Esophagus (tissue), 2 donors: ENCODE measurements around the gene DTL. TPM values are rescaled to one million over a fixed set of nuclear protein-coding genes. Genes with fewer than 3 reads are reported as not detected.

Source experiments
- H3K27ac ChIP-seq, 2 donors: one replicate each; pipeline ENCODE4 v1.5.1; 2013; ENCODE audit warnings: low read depth in 2 of 2, mild to moderate bottlenecking in 2 of 2, inconsistent platforms in 1 of 2, low read length in 1 of 2, moderate library complexity in 1 of 2
- H3K27me3 ChIP-seq, 2 donors: one replicate each; pipeline ENCODE4 v1.6.1; 2013; ENCODE audit warnings: low read length in 2 of 2, control low read depth in 1 of 2, mild to moderate bottlenecking in 1 of 2; ENCODE audit not compliant: insufficient read depth in 2 of 2, control insufficient read depth in 1 of 2
- H3K36me3 ChIP-seq, 2 donors: one replicate each; pipeline ENCODE4 v1.6.1; 2013; ENCODE audit warnings: low read length in 1 of 2; ENCODE audit not compliant: control insufficient read depth in 2 of 2, insufficient read depth in 2 of 2
- H3K4me1 ChIP-seq, 2 donors: one replicate each; pipeline ENCODE4 v1.6.1; 2013; ENCODE audit warnings: low read length in 1 of 2; ENCODE audit not compliant: control insufficient read depth in 2 of 2, insufficient read depth in 2 of 2
- H3K4me3 ChIP-seq, 2 donors: one replicate each; pipeline ENCODE4 v1.5.1; 2013; ENCODE audit warnings: low read length in 2 of 2, mild to moderate bottlenecking in 2 of 2, low read depth in 1 of 2, moderate library complexity in 1 of 2
- H3K9me3 ChIP-seq, 2 donors: one replicate each; pipeline ENCODE4 v1.6.1; 2013; ENCODE audit warnings: mild to moderate bottlenecking in 2 of 2, low read depth in 1 of 2, low read length in 1 of 2, moderate library complexity in 1 of 2; ENCODE audit not compliant: control insufficient read depth in 2 of 2, insufficient read depth in 1 of 2
- WGBS, 2 donors: extraction: QIAGEN DNeasy Blood & Tissue Kit; methylation state at CpG; one replicate each; pipeline ENCODE4 v1.1.7; 2013; 5-methylcytosine and 5-hydroxymethylcytosine counted together
- polyA plus RNA-seq, 2 donors: library from polyadenylated mRNA; stranded (reverse); fragments of 200-250 nt; gene quantifications; one replicate each; pipeline ENCODE4 v1.2.3, GENCODE V29; 2013
- donor health status: healthy with polysubstance abuse.
- donor health status: Bipolar disorder and iron deficiency.

The DTL gene
- polyA plus RNA-seq, 2 donors, result 1.6 to 3.4 TPM

GRCh38 chr1:212101735-212102134 is 66.2 kb downstream of the DTL start:
- no peak overlapping the region for H3K27ac ChIP-seq
- H3K4me1 ChIP-seq, result peaks cover 0 to 4% of the 10 kb centered on the region in 2 donors
- H3K36me3 ChIP-seq, result peaks cover 0 to 2% of the 10 kb centered on the region in 2 donors
- H3K27me3 ChIP-seq, result no peaks in the 10 kb centered on the region
- H3K9me3 ChIP-seq, result no peaks in the 10 kb centered on the region
- H3K4me3 ChIP-seq, result no peak overlapping the region
- 90 to 97% methylated on average over 2 of the region's 2 CpGs for WGBS, 2 donors

- Histone ChIP-seq H3K36me3 (peaks cover 0 to 2% of the 10 kb centered on the region in 2 donors), H3K4me1 (no peaks in the 10 kb centered on the region), H3K27ac (peak overlapping the region; percentile 9 to 49), H3K4me3 (no peak overlapping the region), H3K9me3 (no peaks in the 10 kb centered on the region), H3K27me3 (no peaks in the 10 kb centered on the region)
- WGBS, 2 donors, result 29 to 33% methylated on average over 3 of the region's 3 CpGs
These were observed 69.2 kb downstream of the DTL start for GRCh38 chr1:212104586-212105325.

- H3K27ac ChIP-seq, result no peak overlapping the region
- H3K36me3 ChIP-seq, result no peaks in the 10 kb centered on the region
- no peak overlapping the region for H3K4me3 ChIP-seq
- no peaks in the 10 kb centered on the region for H3K27me3 ChIP-seq
- 46 to 67% methylated on average over 1 of the region's 1 CpG for whole genome bisulfite sequencing, 2 donors
- H3K4me1 ChIP-seq, result no peaks in the 10 kb centered on the region
- no peaks in the 10 kb centered on the region for H3K9me3 ChIP-seq
These were observed 70.8 kb downstream of the DTL start for GRCh38 chr1:212106286-212106792.

- no peaks in the 10 kb centered on the region for H3K4me1 ChIP-seq
- no peak overlapping the region for H3K27ac ChIP-seq
- H3K27me3 ChIP-seq, result no peaks in the 10 kb centered on the region
- H3K36me3 ChIP-seq, result no peaks in the 10 kb centered on the region
- no peak overlapping the region for H3K4me3 ChIP-seq
- 57 to 67% methylated on average over 3 of the region's 3 CpGs for WGBS, 2 donors
- H3K9me3 ChIP-seq, result no peaks in the 10 kb centered on the region
These were observed 71.9 kb downstream of the DTL start for GRCh38 chr1:212107481-212107880.

GRCh38 chr1:212108187-212108586 is 72.6 kb downstream of the DTL start:
- H3K27ac ChIP-seq, result no peak overlapping the region
- no peaks in the 10 kb centered on the region for H3K4me1 ChIP-seq
- H3K27me3 ChIP-seq, result no peaks in the 10 kb centered on the region
- no peaks in the 10 kb centered on the region for H3K9me3 ChIP-seq
- H3K4me3 ChIP-seq, result no peak overlapping the region
- no peaks in the 10 kb centered on the region for H3K36me3 ChIP-seq
- 63 to 85% methylated on average over 1 of the region's 1 CpG for WGBS, 2 donors

GRCh38 chr1:212108981-212109380 is 73.4 kb downstream of the DTL start:
- H3K4me3 ChIP-seq, result no peak overlapping the region
- no peaks in the 10 kb centered on the region for H3K36me3 ChIP-seq
- no peak overlapping the region for H3K27ac ChIP-seq
- H3K9me3 ChIP-seq, result no peaks in the 10 kb centered on the region
- H3K4me1 ChIP-seq, result no peaks in the 10 kb centered on the region
- WGBS, 2 donors, result 87% methylated on average over 2 of the region's 2 CpGs
- no peaks in the 10 kb centered on the region for H3K27me3 ChIP-seq

- H3K4me3 ChIP-seq, result no peak overlapping the region
- H3K27me3 ChIP-seq, result no peaks in the 10 kb centered on the region
- no peaks in the 10 kb centered on the region for H3K36me3 ChIP-seq
- H3K27ac ChIP-seq, result no peak overlapping the region
- WGBS, 2 donors, result 67 to 74% methylated on average over 6 of the region's 6 CpGs
- H3K9me3 ChIP-seq, result no peaks in the 10 kb centered on the region
- no peaks in the 10 kb centered on the region for H3K4me1 ChIP-seq
These were observed 74.2 kb downstream of the DTL start for GRCh38 chr1:212109728-212110127.

GRCh38 chr1:212110617-212111016 is 75.1 kb downstream of the DTL start:
- H3K36me3 ChIP-seq, result no peaks in the 10 kb centered on the region
- H3K9me3 ChIP-seq, result no peaks in the 10 kb centered on the region
- WGBS, 2 donors, result 28 to 33% methylated on average over 2 of the region's 2 CpGs
- H3K4me1 ChIP-seq, result no peaks in the 10 kb centered on the region
- H3K27me3 ChIP-seq, result no peaks in the 10 kb centered on the region
- H3K27ac ChIP-seq, result no peak overlapping the region
- H3K4me3 ChIP-seq, result no peak overlapping the region

GRCh38 chr1:212111536-212111935 is 76.0 kb downstream of the DTL start:
- no peaks in the 10 kb centered on the region for H3K4me1 ChIP-seq
- no peak overlapping the region for H3K4me3 ChIP-seq
- H3K27ac ChIP-seq, result no peak overlapping the region
- H3K27me3 ChIP-seq, result no peaks in the 10 kb centered on the region
- no peaks in the 10 kb centered on the region for H3K9me3 ChIP-seq
- H3K36me3 ChIP-seq, result no peaks in the 10 kb centered on the region
- WGBS, 2 donors, result 97 to 98% methylated on average over 1 of the region's 1 CpG

- 88 to 93% methylated on average over 2 of the region's 2 CpGs for WGBS, 2 donors
- Histone ChIP-seq H3K9me3 (no peaks in the 10 kb centered on the region), H3K4me3 (no peak overlapping the region), H3K36me3 (no peaks in the 10 kb centered on the region), H3K4me1 (peaks cover 3% of the 10 kb centered on the region in 2 donors), H3K27ac (no peak overlapping the region), H3K27me3 (no peaks in the 10 kb centered on the region)
These were observed 78.2 kb downstream of the DTL start for GRCh38 chr1:212113706-212114105.
